ENCODE data around the gene ZFYVE28.
A peak's percentile ranks its signal among the peaks of the same experiment; 100 is the strongest.

The ZFYVE28 gene

GRCh38 chr4:2268357-2269205, 149.9 kb downstream of the ZFYVE28 start:
- no peak for DNase-seq

- DNase-seq: no peak
Measured at GRCh38 chr4:2267841-2268240, 150.6 kb downstream of the ZFYVE28 start.

- DNase-seq: no peak
Measured at GRCh38 chr4:2267320-2267811, 151.1 kb downstream of the ZFYVE28 start.

- no peak for DNase-seq
Measured at GRCh38 chr4:2266821-2267220, 151.6 kb downstream of the ZFYVE28 start.

- no peak for DNase-seq
Measured at GRCh38 chr4:2266181-2266580, 152.3 kb downstream of the ZFYVE28 start.

GRCh38 chr4:2265113-2266110, 153.0 kb downstream of the ZFYVE28 start:
- no peak for DNase-seq

GRCh38 chr4:2264481-2265041, 153.9 kb downstream of the ZFYVE28 start:
- DNase-seq: no peak

- no peak for DNase-seq
Measured at GRCh38 chr4:2263926-2264321, 154.5 kb downstream of the ZFYVE28 start.

- DNase-seq: no peak
Measured at GRCh38 chr4:2262944-2263250, 155.5 kb downstream of the ZFYVE28 start.

GRCh38 chr4:2262145-2262943, 156.1 kb downstream of the ZFYVE28 start:
- peak; percentile 86 for DNase-seq

- no peak for DNase-seq
Measured at GRCh38 chr4:2261853-2262144, 156.6 kb downstream of the ZFYVE28 start, which contains the start of gene MXD4. TSS of gene MXD4 (minus strand) at chr4:2262109. CDS start at chr4:2261980, 129 bp downstream.

GRCh38 chr4:2261110-2261852, 157.2 kb downstream of the ZFYVE28 start:
- no peak for DNase-seq

- no peak for DNase-seq
Measured at GRCh38 chr4:2260344-2261109, 157.9 kb downstream of the ZFYVE28 start.

- DNase-seq: no peak
Measured at GRCh38 chr4:2259541-2260343, 158.7 kb downstream of the ZFYVE28 start.

- no peak for DNase-seq
Measured at GRCh38 chr4:2259036-2259540, 159.4 kb downstream of the ZFYVE28 start.

- no peak for DNase-seq
Measured at GRCh38 chr4:2258091-2259035, 160.1 kb downstream of the ZFYVE28 start.

- no peak for DNase-seq
Measured at GRCh38 chr4:2257361-2258081, 160.9 kb downstream of the ZFYVE28 start.

- DNase-seq: no peak
Measured at GRCh38 chr4:2256781-2257191, 161.7 kb downstream of the ZFYVE28 start.
